ENCODE measurements around the gene LEUTX. TPM values are rescaled to one million over a fixed set of nuclear protein-coding genes. Genes with fewer than 3 reads are reported as not detected.

The LEUTX gene
- total and polyA plus RNA-seq, 3 experiments from 2014 or later = not detected

- Mint-ChIP-seq H3K9me3 (no peaks in the 10 kb centered on the region), H3K27me3 (no peaks in the 10 kb centered on the region), H3K4me3 (peak overlapping the region in 2 of 7 donors; percentile 23 to 48), H3K36me3 (peaks cover 0 to 46% (median 5%) of the 10 kb centered on the region in 3 donors), H3K27ac (peak overlapping the region in 2 of 8 donors; percentile 6 to 48), H3K4me1 (peaks cover 9 to 22% (median 15%) of the 10 kb centered on the region in 3 donors)
- Histone ChIP-seq H3K4me3 (ENCODE audit: low read length) (no peak overlapping the region), H3K36me3 (ENCODE audit: insufficient read depth, low read length) (peaks cover 16% of the 10 kb centered on the region), H3K27me3 (ENCODE audit: insufficient read depth, low read length, poor library complexity, severe bottlenecking) (no peaks in the 10 kb centered on the region), H3K4me1 (ENCODE audit: insufficient read depth, low read length) (peaks cover 21% of the 10 kb centered on the region), H3K9me3 (ENCODE audit: low read length) (no peaks in the 10 kb centered on the region), H3K27ac (ENCODE audit: low read depth, low read length) (no peak overlapping the region)
- DNase-seq = no peak
- ChIA-PET CTCF (interaction anchor here (0.7 to 1.4 kb wide), 4 partner anchors 8 to 33 kb away, joined by 3 to 4 read pairs (median 3); no protein-coding TSS in a partner anchor), POLR2A (interaction anchor here (2.1 kb wide), 1 partner anchor 8 kb away, joined by 26 read pairs; the partner anchor contains the start of gene DYRK1B)
Observed at GRCh38 chr19:39825531-39826076, 47.0 kb downstream of the LEUTX start.

DNA sequence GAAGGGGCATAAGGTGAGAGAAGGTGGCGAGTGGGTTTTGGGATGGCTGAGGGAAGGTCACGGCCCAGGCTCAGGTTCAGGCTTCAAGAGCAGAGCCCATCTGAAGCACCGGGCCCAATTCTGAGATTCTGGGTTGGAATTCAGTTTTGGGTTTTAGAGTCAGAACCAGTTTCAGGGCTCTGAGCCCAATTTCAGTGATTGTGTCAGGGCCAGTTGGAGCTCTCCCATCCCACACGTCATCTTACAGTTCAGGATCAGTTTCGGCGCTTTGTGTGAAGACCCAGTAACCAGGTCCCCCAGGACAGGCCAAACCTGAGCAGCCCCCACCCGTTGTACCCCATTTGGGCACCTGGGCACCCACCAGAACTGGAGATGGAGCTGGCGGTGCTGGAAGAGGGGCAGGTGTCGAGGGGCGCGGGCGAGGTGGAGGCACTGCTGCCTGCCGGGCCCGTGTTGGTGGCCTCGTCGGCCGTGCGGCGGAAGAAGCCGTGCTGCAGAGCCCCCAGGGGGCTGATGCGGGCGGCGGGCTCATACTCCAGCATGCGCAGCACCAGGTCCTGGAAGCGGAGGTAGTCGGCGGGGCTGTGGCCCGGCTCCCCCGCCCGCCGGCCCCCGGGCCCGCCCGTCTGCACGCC is 47.8 kb downstream of the LEUTX start:
- Mint-ChIP-seq H3K36me3 (peaks cover 5 to 55% (median 6%) of the 10 kb centered on the region in 3 donors), H3K4me1 (peaks cover 16 to 30% (median 21%) of the 10 kb centered on the region in 3 donors), H3K9me3 (no peaks in the 10 kb centered on the region), H3K27ac (peak overlapping the region in 2 of 8 donors; percentile 48 to 68), H3K27me3 (no peaks in the 10 kb centered on the region), H3K4me3 (peak overlapping the region in 2 of 7 donors; percentile 15 to 52)
- peaks cover 21% of the 10 kb centered on the region for H3K4me1 ChIP-seq (ENCODE audit: insufficient read depth, low read length)
- H3K27ac ChIP-seq (ENCODE audit: low read depth, low read length) = no peak overlapping the region
- no peak overlapping the region for H3K4me3 ChIP-seq (ENCODE audit: low read length)
- no peaks in the 10 kb centered on the region for H3K9me3 ChIP-seq (ENCODE audit: low read length)
- POLR2A ChIA-PET = no interaction called here
- H3K36me3 ChIP-seq (ENCODE audit: insufficient read depth, low read length) = peaks cover 16% of the 10 kb centered on the region
- H3K27me3 ChIP-seq (ENCODE audit: insufficient read depth, low read length, poor library complexity, severe bottlenecking) = no peaks in the 10 kb centered on the region
- DNase-seq = no peak
- CTCF ChIA-PET = no interaction called here

- Mint-ChIP-seq H3K27me3 (no peaks in the 10 kb centered on the region), H3K9me3 (no peaks in the 10 kb centered on the region), H3K4me3 (no peak overlapping the region), H3K27ac (no peak overlapping the region), H3K36me3 (peaks cover 5 to 57% (median 6%) of the 10 kb centered on the region in 3 donors), H3K4me1 (peaks cover 22 to 36% (median 26%) of the 10 kb centered on the region in 3 donors)
- Histone ChIP-seq H3K36me3 (ENCODE audit: insufficient read depth, low read length) (peaks cover 16% of the 10 kb centered on the region), H3K4me1 (ENCODE audit: insufficient read depth, low read length) (peaks cover 25% of the 10 kb centered on the region), H3K27me3 (ENCODE audit: insufficient read depth, low read length, poor library complexity, severe bottlenecking) (no peaks in the 10 kb centered on the region), H3K4me3 (ENCODE audit: low read length) (no peak overlapping the region), H3K27ac (ENCODE audit: low read depth, low read length) (no peak overlapping the region), H3K9me3 (ENCODE audit: low read length) (no peaks in the 10 kb centered on the region)
- CTCF ChIA-PET = interaction anchor here (1.7 kb wide), 1 partner anchor 34 kb away, joined by 5 read pairs; no protein-coding TSS in a partner anchor
- POLR2A ChIA-PET = no interaction called here
- no peak for DNase-seq
Observed at GRCh38 chr19:39827216-39827615, 48.6 kb downstream of the LEUTX start.

DNA sequence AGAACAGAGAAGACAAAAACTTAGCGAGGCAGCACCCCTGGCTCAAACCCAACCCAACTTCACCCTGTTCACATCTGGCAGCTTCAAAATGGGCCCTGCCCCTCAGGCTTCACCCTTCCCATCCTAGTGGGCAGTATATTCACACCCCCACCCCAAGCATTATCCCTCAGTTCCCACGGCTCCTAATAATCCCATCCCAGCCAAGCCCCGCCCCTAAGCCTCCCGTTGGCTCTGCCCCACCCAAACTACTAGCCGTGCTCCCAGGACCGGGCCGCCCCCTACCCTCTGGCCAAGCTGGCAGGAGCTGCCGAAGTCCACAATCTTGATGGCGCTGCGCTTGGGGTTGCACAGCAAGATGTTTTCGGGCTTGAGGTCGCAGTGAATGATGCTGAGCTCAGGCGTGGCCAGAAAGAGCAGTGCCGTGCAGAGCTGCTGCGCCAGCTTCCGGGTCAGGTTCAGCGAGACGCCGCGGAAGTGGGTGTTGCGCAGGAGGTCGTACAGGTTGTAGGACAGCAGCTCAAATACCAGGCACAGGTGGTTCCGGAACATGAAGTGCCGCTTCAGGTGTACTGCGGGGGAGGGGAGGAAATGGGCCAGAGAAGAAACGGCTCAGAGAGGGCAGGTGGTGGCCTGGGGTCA is 49.5 kb downstream of the LEUTX start:
- H3K4me1 Mint-ChIP-seq = peaks cover 30 to 46% (median 34%) of the 10 kb centered on the region in 3 donors
- H3K9me3 Mint-ChIP-seq = no peaks in the 10 kb centered on the region
- H3K27ac ChIP-seq (ENCODE audit: low read depth, low read length) = no peak overlapping the region
- H3K4me3 Mint-ChIP-seq = peak overlapping the region; percentile 45 to 90 (median 75)
- H3K36me3 ChIP-seq (ENCODE audit: insufficient read depth, low read length) = peaks cover 16% of the 10 kb centered on the region
- H3K27me3 ChIP-seq (ENCODE audit: insufficient read depth, low read length, poor library complexity, severe bottlenecking) = no peaks in the 10 kb centered on the region
- peak in 4 of 5 donors; percentile 22 to 66 (median 50) for DNase-seq
- H3K9me3 ChIP-seq (ENCODE audit: low read length) = no peaks in the 10 kb centered on the region
- no peaks in the 10 kb centered on the region for H3K27me3 Mint-ChIP-seq
- ChIA-PET POLR2A (interaction anchor here (0.5 kb wide), 1 partner anchor 377 kb away, joined by 3 read pairs; no protein-coding TSS in a partner anchor), CTCF (interaction anchor here (1.4 to 2.4 kb wide), 3 partner anchors 15 to 142 kb away, joined by 5 to 10 read pairs (median 7); partner anchors contain the start of gene PSMC4)
- no peak overlapping the region for H3K4me3 ChIP-seq (ENCODE audit: low read length)
- peaks cover 5 to 59% (median 6%) of the 10 kb centered on the region in 3 donors for H3K36me3 Mint-ChIP-seq
- peak overlapping the region; percentile 58 to 91 (median 85) for H3K27ac Mint-ChIP-seq
- peaks cover 34% of the 10 kb centered on the region for H3K4me1 ChIP-seq (ENCODE audit: insufficient read depth, low read length)

- Mint-ChIP-seq H3K4me1 (peaks cover 30 to 46% (median 34%) of the 10 kb centered on the region in 3 donors), H3K4me3 (peak overlapping the region; percentile 45 to 90 (median 75)), H3K27ac (peak overlapping the region; percentile 58 to 91 (median 85)), H3K27me3 (no peaks in the 10 kb centered on the region), H3K36me3 (peaks cover 5 to 59% (median 6%) of the 10 kb centered on the region in 3 donors), H3K9me3 (no peaks in the 10 kb centered on the region)
- Histone ChIP-seq H3K9me3 (ENCODE audit: low read length) (no peaks in the 10 kb centered on the region), H3K27ac (ENCODE audit: low read depth, low read length) (no peak overlapping the region), H3K27me3 (ENCODE audit: insufficient read depth, low read length, poor library complexity, severe bottlenecking) (no peaks in the 10 kb centered on the region), H3K4me1 (ENCODE audit: insufficient read depth, low read length) (peaks cover 31% of the 10 kb centered on the region), H3K36me3 (ENCODE audit: insufficient read depth, low read length) (peaks cover 16% of the 10 kb centered on the region), H3K4me3 (ENCODE audit: low read length) (no peak overlapping the region)
- CTCF ChIA-PET = interaction anchor here (1.4 to 2.4 kb wide), 3 partner anchors 15 to 142 kb away, joined by 5 to 10 read pairs (median 7); partner anchors contain the start of gene PSMC4
- POLR2A ChIA-PET = interaction anchor here (0.5 kb wide), 1 partner anchor 377 kb away, joined by 3 read pairs; no protein-coding TSS in a partner anchor
- no peak for DNase-seq
Observed at GRCh38 chr19:39828654-39829032, 50.0 kb downstream of the LEUTX start.

GRCh38 chr19:39829702-39830275 is 51.1 kb downstream of the LEUTX start:
- peak overlapping the region in 6 of 8 donors; percentile 24 to 78 (median 58) for H3K27ac Mint-ChIP-seq
- no peaks in the 10 kb centered on the region for H3K27me3 ChIP-seq (ENCODE audit: insufficient read depth, low read length, poor library complexity, severe bottlenecking)
- peaks cover 8 to 67% (median 10%) of the 10 kb centered on the region in 3 donors for H3K36me3 Mint-ChIP-seq
- H3K4me1 Mint-ChIP-seq = peaks cover 37 to 54% (median 39%) of the 10 kb centered on the region in 3 donors
- ChIA-PET POLR2A (no interaction called here), CTCF (interaction anchor here (2.4 kb wide), 1 partner anchor 14 kb away, joined by 10 read pairs; no protein-coding TSS in a partner anchor)
- no peak overlapping the region for H3K4me3 ChIP-seq (ENCODE audit: low read length)
- H3K9me3 Mint-ChIP-seq = no peaks in the 10 kb centered on the region
- no peaks in the 10 kb centered on the region for H3K27me3 Mint-ChIP-seq
- DNase-seq = no peak
- H3K4me3 Mint-ChIP-seq = peak overlapping the region in 1 of 7 donors; percentile 51
- H3K9me3 ChIP-seq (ENCODE audit: low read length) = no peaks in the 10 kb centered on the region
- H3K27ac ChIP-seq (ENCODE audit: low read depth, low read length) = no peak overlapping the region
- H3K36me3 ChIP-seq (ENCODE audit: insufficient read depth, low read length) = peaks cover 21% of the 10 kb centered on the region
- peaks cover 30% of the 10 kb centered on the region for H3K4me1 ChIP-seq (ENCODE audit: insufficient read depth, low read length)

GRCh38 chr19:39830406-39830805 is 51.8 kb downstream of the LEUTX start:
- Mint-ChIP-seq H3K27ac (peak overlapping the region in 4 of 8 donors; percentile 55 to 78 (median 66)), H3K4me3 (peak overlapping the region in 2 of 7 donors; percentile 27 to 51), H3K27me3 (no peaks in the 10 kb centered on the region), H3K36me3 (peaks cover 8 to 67% (median 10%) of the 10 kb centered on the region in 3 donors), H3K9me3 (no peaks in the 10 kb centered on the region), H3K4me1 (peaks cover 37 to 55% (median 39%) of the 10 kb centered on the region in 3 donors)
- ChIA-PET POLR2A (no interaction called here), CTCF (interaction anchor here (1.2 kb wide), 1 partner anchor 13 kb away, joined by 3 read pairs; no protein-coding TSS in a partner anchor)
- peaks cover 25% of the 10 kb centered on the region for H3K4me1 ChIP-seq (ENCODE audit: insufficient read depth, low read length)
- H3K36me3 ChIP-seq (ENCODE audit: insufficient read depth, low read length) = peaks cover 21% of the 10 kb centered on the region
- no peak overlapping the region for H3K4me3 ChIP-seq (ENCODE audit: low read length)
- DNase-seq = no peak
- no peaks in the 10 kb centered on the region for H3K9me3 ChIP-seq (ENCODE audit: low read length)
- H3K27me3 ChIP-seq (ENCODE audit: insufficient read depth, low read length, poor library complexity, severe bottlenecking) = no peaks in the 10 kb centered on the region
- no peak overlapping the region for H3K27ac ChIP-seq (ENCODE audit: low read depth, low read length)
